GM19023 (cell line): ENCODE measurements around the gene CHL1.

Experiments used
- ATAC-seq: cut with Tn5 transposase; IDR thresholded peaks from one replicate; pipeline ENCODE4 v1.9.1; 2021; ENCODE audit warnings: mild to moderate bottlenecking, moderate library complexity; ENCODE audit not compliant: unreplicated experiment

Gene CHL1, protein sequence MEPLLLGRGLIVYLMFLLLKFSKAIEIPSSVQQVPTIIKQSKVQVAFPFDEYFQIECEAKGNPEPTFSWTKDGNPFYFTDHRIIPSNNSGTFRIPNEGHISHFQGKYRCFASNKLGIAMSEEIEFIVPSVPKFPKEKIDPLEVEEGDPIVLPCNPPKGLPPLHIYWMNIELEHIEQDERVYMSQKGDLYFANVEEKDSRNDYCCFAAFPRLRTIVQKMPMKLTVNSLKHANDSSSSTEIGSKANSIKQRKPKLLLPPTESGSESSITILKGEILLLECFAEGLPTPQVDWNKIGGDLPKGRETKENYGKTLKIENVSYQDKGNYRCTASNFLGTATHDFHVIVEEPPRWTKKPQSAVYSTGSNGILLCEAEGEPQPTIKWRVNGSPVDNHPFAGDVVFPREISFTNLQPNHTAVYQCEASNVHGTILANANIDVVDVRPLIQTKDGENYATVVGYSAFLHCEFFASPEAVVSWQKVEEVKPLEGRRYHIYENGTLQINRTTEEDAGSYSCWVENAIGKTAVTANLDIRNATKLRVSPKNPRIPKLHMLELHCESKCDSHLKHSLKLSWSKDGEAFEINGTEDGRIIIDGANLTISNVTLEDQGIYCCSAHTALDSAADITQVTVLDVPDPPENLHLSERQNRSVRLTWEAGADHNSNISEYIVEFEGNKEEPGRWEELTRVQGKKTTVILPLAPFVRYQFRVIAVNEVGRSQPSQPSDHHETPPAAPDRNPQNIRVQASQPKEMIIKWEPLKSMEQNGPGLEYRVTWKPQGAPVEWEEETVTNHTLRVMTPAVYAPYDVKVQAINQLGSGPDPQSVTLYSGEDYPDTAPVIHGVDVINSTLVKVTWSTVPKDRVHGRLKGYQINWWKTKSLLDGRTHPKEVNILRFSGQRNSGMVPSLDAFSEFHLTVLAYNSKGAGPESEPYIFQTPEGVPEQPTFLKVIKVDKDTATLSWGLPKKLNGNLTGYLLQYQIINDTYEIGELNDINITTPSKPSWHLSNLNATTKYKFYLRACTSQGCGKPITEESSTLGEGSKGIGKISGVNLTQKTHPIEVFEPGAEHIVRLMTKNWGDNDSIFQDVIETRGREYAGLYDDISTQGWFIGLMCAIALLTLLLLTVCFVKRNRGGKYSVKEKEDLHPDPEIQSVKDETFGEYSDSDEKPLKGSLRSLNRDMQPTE (N-terminal part only)

GRCh38 chr3:196311-197148 is at the start of gene CHL1:
CHL1 (plus strand) TSS chr3:196763; CDS start chr3:319777, 123,014 bp downstream.
- ATAC-seq: no peak

DNA sequence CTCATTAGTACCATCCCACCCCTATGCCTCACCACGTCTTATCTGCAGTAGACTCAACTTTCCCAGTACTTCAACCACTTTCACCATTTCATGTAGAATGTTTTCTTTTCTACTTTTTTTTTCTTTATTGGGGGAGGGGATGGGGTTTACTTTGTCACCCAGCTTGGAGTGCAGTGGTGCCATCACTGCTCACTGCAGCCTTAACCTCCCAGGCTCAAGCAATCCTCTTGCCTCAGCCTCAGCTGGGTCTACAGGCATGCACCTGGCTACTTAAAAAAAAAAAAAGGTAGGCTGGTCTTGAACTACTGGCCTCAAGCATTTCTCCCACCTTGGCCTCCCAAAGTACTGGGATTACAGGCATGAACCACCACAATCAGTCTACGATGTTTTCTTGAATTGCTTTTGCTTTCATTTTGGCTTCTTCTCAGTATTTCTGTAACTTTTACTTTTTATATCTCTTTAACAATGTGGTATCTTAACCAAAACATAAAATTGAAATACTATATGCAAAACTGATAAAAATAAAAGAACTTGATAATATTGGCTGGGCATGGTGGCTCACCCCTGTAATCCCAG is 44.9 kb upstream of the CHL1 start:
- no peak for ATAC-seq

- ATAC-seq: no peak
Measured at GRCh38 chr3:159974-160373, 36.6 kb upstream of the CHL1 start.

DNA sequence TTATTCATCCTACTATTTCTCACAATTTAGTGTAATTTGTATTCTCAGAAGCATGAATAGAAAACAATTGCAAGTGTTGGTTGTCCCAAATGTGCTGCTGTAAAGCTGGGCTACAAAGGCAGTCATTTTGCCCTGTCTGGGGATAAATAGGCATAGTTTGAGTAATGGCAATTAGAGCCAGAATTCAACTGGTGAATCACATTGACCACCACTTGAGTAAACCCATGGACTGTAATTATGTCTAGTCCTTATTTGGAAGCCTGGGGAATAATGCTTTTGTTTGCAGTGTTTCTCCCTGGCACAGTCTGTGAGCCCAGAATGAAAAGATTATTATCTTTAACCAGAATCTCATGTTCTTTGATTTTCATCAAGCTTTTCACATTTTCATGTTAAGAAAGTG is 30.5 kb upstream of the CHL1 start:
- no peak for ATAC-seq

DNA sequence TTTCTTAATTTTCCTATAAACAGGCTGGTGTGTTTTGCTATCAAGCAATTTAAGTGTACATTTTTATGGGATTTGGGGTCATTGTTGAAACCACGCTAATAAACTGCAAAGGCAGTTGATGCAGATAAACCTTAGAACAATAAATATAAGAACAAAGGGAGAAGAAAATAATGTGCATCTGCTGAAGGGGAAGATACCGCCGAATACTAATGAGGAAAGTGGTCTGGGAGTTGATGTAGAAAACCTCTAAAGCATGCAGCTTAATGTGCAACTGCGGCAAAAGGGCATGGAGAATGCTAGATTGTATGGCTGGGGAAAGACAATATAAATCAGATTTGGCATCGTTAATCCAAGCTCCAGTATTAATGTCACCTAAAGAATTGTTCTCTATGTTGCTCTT is 29.8 kb upstream of the CHL1 start:
- no peak for ATAC-seq

DNA sequence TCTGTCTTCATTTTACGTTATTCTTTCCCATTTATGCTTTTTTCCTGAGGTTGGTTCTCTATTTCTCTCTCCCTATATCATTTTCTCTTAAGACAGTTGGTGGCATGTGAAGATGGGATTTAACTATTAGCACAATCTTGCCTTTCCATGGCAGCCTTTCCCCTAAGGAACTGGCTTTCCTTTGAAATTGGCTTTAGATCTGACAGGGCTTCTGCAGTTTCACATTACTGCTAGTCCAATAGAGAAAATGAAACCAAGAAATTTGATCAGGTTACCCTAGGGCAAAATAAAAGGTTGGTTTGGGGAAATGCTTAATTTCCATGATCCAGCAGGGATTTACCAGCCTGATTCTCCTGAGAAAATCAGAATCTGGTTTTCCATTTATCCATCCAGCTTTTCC is 22.7 kb upstream of the CHL1 start:
- ATAC-seq: peak; percentile 70

DNA sequence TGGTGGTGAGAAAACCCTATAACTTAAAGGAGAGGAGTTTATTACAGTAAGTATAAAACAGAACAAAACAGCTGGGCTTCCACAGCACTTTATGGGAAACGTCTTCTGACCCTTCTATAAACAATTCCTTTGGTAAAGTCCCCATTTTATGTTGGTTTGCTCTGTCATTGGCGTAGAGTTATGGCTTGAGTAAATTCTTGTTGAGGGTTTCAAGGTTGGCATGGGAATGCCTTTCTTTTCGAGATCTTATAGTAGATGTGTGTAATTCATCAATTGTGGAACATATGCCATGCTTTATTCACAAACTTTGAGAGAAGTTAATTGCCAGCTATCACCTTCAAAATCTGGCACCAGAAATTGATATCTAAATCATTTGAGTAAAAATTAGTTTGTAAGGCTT is 11.6 kb upstream of the CHL1 start:
- no peak for ATAC-seq

DNA sequence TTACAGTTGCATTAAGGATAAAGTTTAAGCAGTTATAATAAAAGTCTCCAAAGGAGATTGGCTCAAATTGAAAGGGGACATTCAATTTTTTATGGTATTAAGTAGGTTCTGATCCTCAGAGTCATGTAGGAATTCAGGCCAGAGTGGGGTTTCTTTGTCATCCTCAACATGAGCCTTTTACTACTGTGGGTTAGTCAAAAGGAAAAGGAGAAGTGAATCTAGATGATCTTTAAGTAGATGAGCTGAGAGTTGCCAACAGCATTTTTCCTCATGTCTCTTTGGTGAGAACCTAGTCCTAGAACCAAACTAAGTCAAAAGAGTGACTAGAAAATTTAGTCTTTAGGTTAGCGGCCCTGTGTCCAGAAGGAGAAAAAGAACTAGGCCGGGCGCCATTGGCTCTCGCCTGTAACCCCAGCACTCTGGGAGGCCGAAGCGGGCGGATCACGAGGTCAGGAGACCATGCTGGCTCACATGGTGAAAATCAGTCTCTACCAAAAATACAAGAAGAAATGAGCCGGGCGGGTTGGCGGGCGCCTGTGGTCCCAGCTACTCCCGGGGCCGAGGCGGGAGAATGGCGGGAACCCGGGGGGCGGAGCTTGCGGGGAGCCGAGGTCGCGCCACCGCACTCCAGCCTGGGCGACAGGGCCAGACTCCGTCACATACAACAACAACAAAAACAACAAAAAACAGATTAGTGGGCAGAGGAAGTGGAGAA is 4.2 kb upstream of the CHL1 start:
- peak; percentile 56 for ATAC-seq

DNA sequence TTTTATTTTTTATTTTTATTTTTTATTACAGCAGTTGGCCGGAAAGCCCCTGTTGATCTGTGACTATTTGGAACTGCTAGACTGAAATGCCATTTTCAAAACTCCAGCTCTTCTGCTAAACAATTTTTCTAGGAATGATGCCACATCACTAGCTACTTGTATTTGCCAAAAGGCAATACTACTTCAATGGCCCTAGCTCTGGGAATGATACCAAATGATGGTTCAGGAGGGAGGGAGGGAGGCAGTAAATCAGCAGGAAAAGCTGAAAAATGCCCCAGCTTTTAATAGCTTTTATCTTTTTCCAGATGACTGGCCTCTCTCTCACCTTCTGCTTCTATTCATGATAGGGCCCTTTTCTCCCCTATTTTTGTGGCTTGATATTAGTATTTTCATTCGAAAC is 2.6 kb upstream of the CHL1 start:
- ATAC-seq: no peak

GRCh38 chr3:194421-194820 is 2.1 kb upstream of the CHL1 start:
- no peak for ATAC-seq

DNA sequence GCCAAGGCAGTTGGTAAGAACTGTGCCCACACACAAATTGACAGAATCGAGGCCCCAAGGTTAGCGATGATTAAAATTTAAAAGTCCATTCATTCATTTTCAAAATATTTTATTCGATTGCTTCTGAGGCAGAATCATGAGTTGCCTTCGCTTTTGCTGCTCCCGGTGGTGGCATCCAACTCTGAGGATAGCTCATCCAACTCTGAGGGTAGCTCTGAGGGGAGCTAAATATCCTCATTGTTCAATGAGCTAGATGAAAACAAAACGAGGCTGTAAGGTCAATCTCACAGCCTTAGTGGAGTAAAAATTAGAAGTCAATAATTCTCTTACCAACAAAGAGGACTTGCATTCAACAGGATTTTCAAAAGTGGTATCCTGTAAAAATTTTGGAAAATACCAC is 897 bp upstream of the CHL1 start:
- no peak for ATAC-seq

GRCh38 chr3:197149-197827 is 725 bp downstream of the CHL1 start:
- ATAC-seq: peak; percentile 50

DNA sequence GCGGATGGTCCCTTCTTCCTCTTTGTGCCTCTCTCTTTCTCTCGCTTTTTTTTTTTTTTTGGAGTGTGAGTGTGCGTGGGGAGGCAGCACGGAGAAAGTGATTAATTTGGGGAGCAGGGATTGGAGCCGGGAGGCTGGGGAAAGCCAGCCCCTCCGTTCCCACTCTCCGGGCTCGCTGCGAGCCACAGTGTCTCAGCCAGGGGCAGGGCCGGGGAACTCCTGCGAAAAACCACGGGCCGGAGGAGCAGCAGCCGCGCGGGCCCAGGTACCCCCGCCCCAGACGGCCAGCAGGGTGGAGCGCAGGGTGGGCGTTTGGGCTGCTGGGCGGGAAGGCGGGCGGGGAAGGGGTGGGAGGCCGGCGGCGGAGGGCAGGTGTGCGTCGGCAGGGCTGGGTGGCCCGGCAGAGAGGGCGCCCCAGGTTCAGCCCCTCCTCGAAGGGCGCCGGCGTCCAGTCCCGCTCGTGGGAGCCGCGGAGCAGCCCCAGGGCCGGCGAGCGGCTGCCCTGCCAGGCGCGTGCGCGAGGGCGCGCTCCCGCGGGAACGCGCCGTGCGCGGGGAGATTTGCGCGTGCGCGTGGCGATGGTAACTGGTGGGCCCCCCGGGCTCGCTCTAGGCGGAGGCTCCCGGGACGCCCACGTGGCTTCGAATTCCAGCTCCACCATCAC is 1.4 kb downstream of the CHL1 start:
- peak; percentile 55 for ATAC-seq

GRCh38 chr3:199835-200234 is 3.3 kb downstream of the CHL1 start:
- no peak for ATAC-seq

DNA sequence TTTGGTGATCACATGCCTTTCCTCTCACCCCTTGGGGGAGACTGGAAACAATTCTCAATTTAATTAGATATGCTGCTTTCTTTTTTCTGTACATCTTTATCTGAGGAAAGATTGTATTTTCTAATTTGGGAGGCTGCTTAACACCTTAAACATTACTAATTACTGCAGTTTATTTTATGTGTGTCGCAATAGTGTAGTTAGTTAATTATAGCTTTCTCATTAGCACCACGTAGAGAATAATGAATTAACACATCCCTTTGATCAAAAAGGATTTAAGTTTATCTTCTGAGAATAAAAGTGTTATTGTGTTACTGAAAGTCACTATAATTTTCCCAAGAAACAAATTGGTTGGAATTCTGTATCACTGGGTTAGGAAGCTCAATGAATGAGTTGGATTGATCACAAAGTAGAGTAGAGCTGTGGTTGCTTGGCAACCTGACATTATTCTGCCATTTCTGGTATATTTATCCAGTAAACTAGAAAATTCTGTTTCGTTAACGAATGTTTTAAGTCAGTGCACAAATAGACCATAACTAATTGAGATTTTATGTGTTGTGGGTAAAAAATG is 4.3 kb downstream of the CHL1 start:
- ATAC-seq: no peak

GRCh38 chr3:204102-204501 is 7.5 kb downstream of the CHL1 start:
- no peak for ATAC-seq

- ATAC-seq: no peak
Measured at GRCh38 chr3:207973-208372, 11.4 kb downstream of the CHL1 start.

DNA sequence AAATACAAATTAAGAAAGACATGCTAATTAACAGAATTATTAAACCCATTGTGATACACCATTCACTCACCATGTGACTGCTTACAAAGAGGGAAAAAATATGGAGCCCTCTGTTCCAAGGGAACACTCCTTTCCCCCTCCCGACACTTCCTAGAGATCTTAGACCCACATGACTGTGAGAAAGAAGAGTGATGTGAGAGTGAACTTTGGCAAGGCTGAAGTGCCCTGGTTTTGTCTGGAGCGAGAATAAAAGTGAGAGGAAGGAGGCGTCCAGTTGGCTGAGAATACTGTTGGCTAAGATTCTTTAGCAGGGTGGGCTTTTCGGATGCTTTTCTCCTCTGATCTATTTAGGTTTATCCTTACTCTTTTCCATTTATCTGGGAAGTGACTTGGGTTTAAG is 14.1 kb downstream of the CHL1 start:
- no peak for ATAC-seq
